ENCODE data around the gene FANCE.

GRCh38 chr6:35415065-35415891 lies 36.9 kb upstream of the FANCE start:
- TF ChIP-seq, protein P1, sequence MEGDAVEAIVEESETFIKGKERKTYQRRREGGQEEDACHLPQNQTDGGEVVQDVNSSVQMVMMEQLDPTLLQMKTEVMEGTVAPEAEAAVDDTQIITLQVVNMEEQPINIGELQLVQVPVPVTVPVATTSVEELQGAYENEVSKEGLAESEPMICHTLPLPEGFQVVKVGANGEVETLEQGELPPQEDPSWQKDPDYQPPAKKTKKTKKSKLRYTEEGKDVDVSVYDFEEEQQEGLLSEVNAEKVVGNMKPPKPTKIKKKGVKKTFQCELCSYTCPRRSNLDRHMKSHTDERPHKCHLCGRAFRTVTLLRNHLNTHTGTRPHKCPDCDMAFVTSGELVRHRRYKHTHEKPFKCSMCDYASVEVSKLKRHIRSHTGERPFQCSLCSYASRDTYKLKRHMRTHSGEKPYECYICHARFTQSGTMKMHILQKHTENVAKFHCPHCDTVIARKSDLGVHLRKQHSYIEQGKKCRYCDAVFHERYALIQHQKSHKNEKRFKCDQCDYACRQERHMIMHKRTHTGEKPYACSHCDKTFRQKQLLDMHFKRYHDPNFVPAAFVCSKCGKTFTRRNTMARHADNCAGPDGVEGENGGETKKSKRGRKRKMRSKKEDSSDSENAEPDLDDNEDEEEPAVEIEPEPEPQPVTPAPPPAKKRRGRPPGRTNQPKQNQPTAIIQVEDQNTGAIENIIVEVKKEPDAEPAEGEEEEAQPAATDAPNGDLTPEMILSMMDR (IDR thresholded peaks at IDR 0.05): peak; percentile 65
- TF ChIP-seq EZH2 (IDR thresholded peaks at IDR 0.05) (no peak), EZH2phosphoT487 (IDR thresholded peaks at IDR 0.05) (no peak)

Measured in neural progenitor cell (in vitro differentiated cells).